ENCODE measurements around the gene ZSWIM4.

Gene ZSWIM4

GRCh38 chr19:13839938-13840304 lies 44.7 kb downstream of the ZSWIM4 start:
- TF ChIP-seq CTCF (IDR thresholded peaks at IDR 0.05; ENCODE audit: insufficient read depth, low read depth, low read length, missing control alignments), result no peak
- no peak for DNase-seq (ENCODE audit: low read depth)
- peak overlapping the region; percentile 66 for H3K4me3 ChIP-seq (ENCODE audit: low read depth, low read length)

GRCh38 chr19:13840305-13841085 lies 45.3 kb downstream of the ZSWIM4 start:
- no peak for TF ChIP-seq CTCF (IDR thresholded peaks at IDR 0.05; ENCODE audit: insufficient read depth, low read depth, low read length, missing control alignments)
- peak overlapping the region; percentile 66 for H3K4me3 ChIP-seq (ENCODE audit: low read depth, low read length)
- no peak for DNase-seq (ENCODE audit: low read depth)

GRCh38 chr19:13841086-13841961 lies 46.1 kb downstream of the ZSWIM4 start:
- peak overlapping the region; percentile 66 for H3K4me3 ChIP-seq (ENCODE audit: low read depth, low read length)
- DNase-seq (ENCODE audit: low read depth), result no peak
- no peak for TF ChIP-seq CTCF (IDR thresholded peaks at IDR 0.05; ENCODE audit: insufficient read depth, low read depth, low read length, missing control alignments)

GRCh38 chr19:13841962-13842290 lies 46.7 kb downstream of the ZSWIM4 start:
- H3K4me3 ChIP-seq (ENCODE audit: low read depth, low read length), result peak overlapping the region; percentile 66
- no peak for DNase-seq (ENCODE audit: low read depth)
- no peak for TF ChIP-seq CTCF (IDR thresholded peaks at IDR 0.05; ENCODE audit: insufficient read depth, low read depth, low read length, missing control alignments)

GRCh38 chr19:13842291-13843103 lies 47.3 kb downstream of the ZSWIM4 start:
- peak overlapping the region; percentile 66 for H3K4me3 ChIP-seq (ENCODE audit: low read depth, low read length)
- no peak for TF ChIP-seq CTCF (IDR thresholded peaks at IDR 0.05; ENCODE audit: insufficient read depth, low read depth, low read length, missing control alignments)
- peak; percentile 86 for DNase-seq (ENCODE audit: low read depth)

- TF ChIP-seq CTCF (IDR thresholded peaks at IDR 0.05; ENCODE audit: insufficient read depth, low read depth, low read length, missing control alignments), result no peak
- peak overlapping the region; percentile 60 for H3K4me3 ChIP-seq (ENCODE audit: low read depth, low read length)
- no peak for DNase-seq (ENCODE audit: low read depth)
These were observed 48.1 kb downstream of the ZSWIM4 start for GRCh38 chr19:13843104-13843921.

Data from GM12865 (cell line).